HG03139 (cell line): Measurements from ENCODE around the gene ELOVL3.

Experiments
- ATAC-seq: cut with Tn5 transposase; IDR thresholded peaks from one replicate; pipeline ENCODE4 v1.9.1; 2021; ENCODE audit not compliant: unreplicated experiment

Gene ELOVL3

DNA sequence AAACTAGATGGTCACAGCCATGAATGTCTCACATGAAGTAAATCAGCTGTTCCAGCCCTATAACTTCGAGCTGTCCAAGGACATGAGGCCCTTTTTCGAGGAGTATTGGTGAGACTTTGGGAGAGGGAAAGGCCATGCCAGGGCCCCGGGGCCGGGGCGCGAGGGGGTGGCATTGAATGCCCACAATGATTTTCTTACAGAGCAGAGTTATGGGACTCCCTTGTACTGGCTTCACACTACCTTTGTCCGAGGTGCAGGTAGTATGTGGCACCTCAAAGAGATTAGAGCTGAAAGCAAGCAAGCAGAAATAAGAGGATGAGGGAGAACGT lies 407 bp downstream of the ELOVL3 start:
- no peak for ATAC-seq

- ATAC-seq: no peak
Measured at GRCh38 chr10:102227050-102227449, 951 bp downstream of the ELOVL3 start.

DNA sequence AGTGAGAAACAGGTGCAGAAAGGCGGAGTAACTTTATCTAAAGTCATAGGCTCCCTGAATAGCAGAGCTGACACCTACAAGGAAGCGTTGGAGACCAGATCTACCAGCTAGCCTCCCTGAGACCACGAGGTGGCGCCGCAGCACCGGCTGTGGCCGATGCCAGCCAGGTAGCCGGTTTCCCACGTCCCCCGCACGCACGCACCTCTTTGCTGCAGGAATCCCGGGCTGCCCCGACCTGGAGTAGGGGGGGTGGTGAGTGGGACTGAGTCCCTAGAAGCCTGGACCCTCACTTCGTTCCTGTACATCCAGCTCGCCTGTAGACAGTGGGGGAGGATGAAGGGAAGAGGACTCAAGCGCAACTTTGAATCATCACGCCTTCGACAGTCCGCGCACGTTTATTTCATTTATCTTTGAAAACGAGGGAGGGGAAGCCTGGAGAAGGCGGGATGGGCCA lies 3.7 kb downstream of the ELOVL3 start:
- ATAC-seq: no peak

DNA sequence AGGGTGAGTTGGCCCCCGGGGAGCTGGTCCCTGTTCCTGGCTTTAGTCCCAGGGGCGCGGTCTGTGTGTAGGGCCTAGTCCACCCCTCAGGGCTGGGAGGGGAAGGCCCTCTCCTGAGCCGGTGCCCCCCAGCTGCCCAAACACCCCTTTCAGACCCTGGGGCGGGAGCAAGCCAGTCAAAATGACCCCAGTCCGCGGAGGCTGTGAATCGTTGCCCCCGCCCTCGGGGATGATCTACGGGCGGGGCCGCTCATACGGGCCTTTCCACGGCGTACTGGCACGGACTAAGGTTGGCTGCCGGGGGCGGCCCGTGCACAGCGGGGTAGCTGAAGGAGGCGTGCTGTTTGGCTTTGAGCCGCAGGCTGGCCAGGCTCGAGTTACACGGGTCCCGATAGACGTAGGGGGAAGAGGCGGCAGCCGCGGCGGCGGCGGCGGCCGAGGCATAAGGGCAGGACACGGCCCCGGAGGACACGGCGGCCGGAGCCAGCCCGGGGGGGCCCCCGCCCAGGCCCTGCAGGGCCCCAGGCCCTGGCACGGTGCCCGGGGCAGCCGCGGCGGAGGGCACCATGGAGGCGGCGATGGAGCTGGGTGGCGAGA lies 4.3 kb downstream of the ELOVL3 start:
- ATAC-seq: no peak

GRCh38 chr10:102230861-102231356 lies 4.8 kb downstream of the ELOVL3 start:
- no peak for ATAC-seq

DNA sequence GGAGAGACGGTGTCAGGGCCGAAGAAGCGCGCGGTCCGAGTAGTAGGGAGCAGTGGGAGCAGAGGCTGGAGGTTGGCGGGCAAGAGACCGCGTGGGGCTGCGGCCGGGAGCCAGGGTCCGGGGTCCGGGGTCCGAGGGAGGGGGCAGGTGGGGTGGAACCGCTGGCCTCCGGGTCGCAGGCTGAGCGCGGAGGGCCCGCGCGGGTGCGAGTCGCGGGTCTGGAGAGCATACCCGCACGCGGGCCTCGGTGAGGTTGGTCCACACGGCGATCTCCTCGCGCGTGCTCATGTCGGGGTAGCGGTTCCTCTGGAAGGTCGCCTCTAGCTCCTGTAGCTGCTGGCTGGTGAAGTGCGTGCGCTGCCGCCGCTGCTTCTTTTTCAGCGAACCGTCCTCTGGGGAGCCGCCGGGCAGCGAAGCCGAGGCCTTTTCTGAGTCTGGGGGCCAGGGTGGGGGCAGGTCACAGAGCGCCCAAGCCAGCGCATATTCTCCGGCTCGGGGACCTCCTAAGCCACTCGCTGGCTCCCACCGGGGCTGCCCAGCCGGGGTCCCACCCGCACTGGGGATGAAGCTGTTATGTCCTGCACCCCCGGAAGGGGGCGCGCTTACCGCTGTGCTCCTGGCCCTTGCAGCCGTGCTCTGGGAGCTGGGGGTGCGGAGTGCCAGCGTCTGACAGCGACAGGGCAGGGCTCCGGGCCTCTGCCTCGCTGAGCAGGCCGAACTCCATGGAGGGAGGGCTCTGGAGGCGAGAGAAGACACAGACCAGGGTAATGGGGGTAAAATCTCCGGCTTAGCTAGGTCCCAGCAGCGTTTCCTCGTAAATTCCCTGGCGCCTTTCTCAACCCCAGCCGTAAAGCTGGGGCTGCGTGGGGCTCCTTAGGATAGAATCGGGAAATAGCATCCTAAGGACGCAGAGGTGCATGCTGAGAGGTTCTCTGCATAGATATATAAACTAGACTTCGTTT lies 5.5 kb downstream of the ELOVL3 start:
- no peak for ATAC-seq

DNA sequence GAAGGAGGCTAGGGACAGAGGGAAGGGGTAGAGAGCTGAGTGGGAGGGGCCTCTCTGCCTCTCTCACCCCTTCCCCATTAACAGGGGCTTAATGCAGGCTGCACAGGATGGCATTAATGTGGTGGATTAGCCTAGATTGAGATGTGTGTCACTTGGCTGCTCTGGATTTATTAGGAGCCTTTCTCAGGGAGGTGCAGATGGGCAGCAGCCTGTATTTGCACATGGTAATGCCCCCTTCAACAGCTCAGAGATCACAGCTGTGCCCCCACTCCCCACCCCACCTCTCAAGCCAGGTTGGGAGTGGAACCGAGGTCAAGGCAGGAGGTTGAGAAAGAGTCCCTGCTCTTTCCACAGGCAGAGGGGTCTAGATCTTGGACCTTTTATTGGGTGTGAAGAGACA lies 7.9 kb downstream of the ELOVL3 start:
- no peak for ATAC-seq

- no peak for ATAC-seq
Measured at GRCh38 chr10:102234888-102235597, 8.9 kb downstream of the ELOVL3 start.

DNA sequence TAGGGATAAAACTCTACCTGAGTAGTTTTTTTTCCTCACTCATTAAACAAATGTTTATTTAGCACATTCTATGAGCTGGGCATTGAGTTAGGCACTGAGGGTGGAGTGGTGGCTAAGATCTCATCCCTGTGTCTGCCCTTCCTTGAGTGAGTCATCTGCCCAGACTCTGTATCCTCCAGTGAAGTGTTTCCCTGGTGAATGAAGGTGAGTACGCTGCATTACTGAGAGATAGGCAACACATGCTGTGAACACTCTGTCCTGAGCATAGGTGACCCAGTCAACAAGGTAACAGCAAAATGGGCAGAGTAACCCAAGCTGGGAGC lies 9.5 kb downstream of the ELOVL3 start:
- ATAC-seq: no peak

DNA sequence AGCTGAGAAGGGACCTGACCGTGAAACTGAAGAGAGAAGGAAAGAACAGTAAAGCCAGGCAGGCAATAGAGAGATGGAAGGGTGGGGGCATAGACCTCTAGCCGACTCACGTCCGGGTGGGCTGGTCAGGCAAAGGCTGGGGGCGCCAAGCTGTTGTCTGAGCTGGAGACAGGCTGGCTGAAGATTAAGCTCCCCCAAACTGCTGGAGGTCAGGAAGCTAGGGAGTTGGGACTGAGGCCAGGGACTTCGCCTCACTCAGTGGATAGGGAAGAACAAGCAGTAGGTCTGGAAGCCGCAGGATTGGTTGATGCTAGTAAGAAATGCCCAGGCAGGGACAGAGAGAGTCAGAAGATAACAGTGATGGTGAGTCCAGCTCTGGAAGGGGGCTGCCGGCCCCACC lies 9.9 kb downstream of the ELOVL3 start:
- ATAC-seq: no peak

GRCh38 chr10:102237711-102238252 lies 11.7 kb downstream of the ELOVL3 start:
- ATAC-seq: no peak

- ATAC-seq: no peak
Measured at GRCh38 chr10:102240467-102241031, 14.4 kb downstream of the ELOVL3 start.

DNA sequence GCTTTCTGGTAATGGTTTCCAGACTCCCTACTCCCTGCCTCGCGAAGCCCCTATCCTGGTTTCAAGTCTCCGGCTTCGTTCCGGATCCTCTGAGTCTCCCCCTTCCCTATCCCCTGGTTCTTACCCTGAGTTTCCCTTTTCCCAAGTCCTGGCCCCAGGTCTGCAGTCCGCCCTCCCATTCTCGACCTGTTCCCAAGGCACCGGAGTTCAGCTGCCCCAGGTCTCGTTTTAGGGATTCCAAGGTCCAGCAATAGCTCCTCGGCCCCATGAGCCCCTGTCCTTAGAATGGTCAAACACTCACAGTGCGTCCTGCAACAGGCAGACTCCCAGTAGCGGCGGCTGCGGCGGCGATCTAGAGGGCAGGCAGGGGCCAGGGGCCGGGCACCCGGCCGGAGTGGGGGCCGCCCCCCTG lies 14.9 kb downstream of the ELOVL3 start:
- ATAC-seq: no peak

GRCh38 chr10:102241444-102242117 lies 15.5 kb downstream of the ELOVL3 start, which contains the start of gene PITX3:
Gene PITX3 (minus strand): TSS chr10:102241512. CDS start chr10:102232080, 9,432 bp downstream.
- no peak for ATAC-seq

GRCh38 chr10:102242118-102242485 lies 16.0 kb downstream of the ELOVL3 start:
- ATAC-seq: no peak

DNA sequence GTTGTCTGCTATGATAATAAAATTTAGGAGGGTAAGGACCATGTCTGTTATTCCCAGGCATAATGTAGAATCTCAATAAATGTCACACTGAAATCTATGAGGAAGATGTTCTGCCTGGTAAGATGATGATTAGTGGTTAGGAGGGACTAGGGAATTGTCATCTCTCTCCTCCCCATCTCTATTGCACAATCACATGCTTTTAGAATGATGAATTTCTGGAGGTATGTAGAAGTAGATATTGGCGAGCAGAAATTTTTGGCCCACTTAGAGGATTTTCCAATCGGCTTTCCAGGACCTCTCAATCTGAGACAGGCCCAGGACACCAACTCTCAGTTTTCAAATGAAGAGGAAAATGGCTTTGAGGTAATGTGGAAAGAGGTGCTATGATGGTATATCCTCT lies 17.2 kb downstream of the ELOVL3 start:
- no peak for ATAC-seq

DNA sequence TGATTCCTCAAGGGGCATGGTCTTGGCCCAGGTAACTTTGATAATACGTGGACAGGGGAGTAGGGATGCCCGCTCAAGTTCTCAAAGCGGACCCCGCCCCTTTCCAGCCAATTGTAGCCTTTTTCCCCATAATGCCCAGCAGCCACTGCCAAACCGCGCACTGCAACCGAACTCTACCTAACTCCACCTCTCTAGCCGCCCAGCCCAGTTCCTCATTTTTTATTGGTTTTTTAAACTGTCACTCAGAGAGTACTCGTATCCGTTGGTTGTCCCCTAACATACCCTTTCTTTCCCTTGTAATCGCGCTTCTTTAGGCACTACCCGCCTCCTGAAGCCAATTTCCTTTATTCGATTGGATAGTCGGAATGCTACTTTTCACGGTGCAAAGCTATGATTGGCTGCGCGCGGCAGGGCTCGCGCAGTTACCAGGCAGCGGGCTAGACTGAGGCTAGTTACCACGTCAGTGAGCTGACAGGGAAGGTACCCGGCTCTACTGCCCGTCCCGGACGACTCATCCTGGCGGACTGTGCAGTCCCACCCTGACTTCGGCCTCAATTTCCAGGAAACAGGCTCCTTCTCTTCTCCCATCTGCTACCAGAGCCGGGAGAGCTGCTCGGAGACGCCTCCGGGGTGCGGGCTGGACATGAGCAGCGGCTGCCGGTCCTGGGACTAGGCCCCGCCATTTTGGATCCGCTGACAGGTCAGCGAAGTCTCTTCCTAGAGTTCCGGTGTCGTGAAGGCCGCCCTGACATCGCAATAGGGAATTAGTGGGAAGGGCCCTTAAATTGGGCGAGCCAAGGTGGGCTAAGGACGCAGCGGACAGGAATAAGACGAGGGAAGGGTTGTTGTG lies 19.2 kb downstream of the ELOVL3 start, which contains the start of gene GBF1:
Gene GBF1, plus strand, starts transcription at position 451 of the 850 bp plus-strand sequence. CDS start 13,407 bp downstream, outside the sequence.
- peak; percentile 89 for ATAC-seq

DNA sequence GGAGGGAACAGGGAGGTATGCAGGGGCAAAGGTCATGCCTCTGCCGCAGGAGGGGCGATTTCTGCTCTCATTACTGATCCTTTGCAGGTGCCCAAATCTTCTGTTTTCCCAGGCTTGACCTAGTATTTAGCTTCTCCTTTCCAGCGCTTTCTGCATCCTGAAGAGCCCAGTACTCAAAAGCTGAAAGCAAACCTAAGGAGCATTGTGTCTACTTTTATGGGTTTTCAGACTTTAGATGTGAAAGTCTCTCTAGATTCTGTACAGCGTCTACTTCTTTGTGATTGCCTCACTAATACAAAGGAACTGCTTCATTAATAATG lies 19.8 kb downstream of the ELOVL3 start:
- ATAC-seq: no peak

DNA sequence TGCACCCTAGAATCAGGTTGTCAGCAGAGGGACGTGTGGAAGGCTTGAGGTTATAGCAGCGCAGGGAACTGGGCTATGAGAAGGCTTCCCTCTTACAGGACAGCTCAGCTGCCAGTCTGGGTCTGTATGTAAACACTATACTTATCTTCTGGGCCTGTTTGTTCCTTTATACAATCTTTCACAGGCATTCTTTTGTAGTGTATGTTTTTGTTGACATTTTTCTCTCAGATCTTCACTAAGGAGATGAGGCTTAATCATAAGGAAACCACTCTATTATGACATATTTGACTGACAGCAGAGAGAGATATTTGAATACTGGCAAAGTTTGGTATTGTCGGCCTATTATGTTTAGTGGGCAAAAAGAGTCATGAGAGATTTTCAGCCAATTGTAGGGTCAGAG lies 20.2 kb downstream of the ELOVL3 start:
- ATAC-seq: no peak

DNA sequence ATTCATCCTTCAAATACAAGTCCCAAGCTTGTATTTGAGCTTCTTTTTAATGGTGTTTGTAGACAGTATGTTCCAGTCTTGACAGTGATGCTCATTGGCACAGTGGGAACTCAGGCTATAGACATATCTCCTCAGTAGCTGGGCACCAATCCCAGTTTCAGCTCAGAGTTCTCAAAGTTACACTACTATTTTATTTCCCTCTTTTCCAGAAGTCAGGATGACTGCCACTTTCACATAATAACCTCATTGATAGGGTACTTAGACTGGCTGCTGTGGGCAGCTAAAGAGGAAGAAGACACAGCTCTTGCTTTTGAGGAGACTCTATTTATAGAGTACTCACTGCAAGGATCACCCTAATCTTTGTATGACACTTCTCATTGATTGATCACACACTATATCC lies 21.6 kb downstream of the ELOVL3 start:
- no peak for ATAC-seq
